Cardiac muscle cell (in vitro differentiated cells and primary cell): ENCODE measurements around the gene RALGPS2. TPM values are rescaled to one million over a fixed set of nuclear protein-coding genes. Genes with fewer than 3 reads are reported as not detected.

Experiments
- DNase-seq, 2 donors: peaks; one replicate each; pipeline versions ENCODE4 v3.0.0 to v3.0.0-alpha.2; 2010 to 2017; ENCODE audit warnings: low read depth in 1 of 2, low spot score in 1 of 2
- H3K27ac ChIP-seq: fragments of 200-600 bp; sonication (generic); 2 replicates; pipeline ENCODE4 v1.5.1; 2016
- H3K27me3 ChIP-seq: fragments of 200-600 bp; sonication (generic); 2 replicates; pipeline ENCODE4 v1.6.0; 2016; ENCODE audit warnings: control low read depth
- H3K36me3 ChIP-seq: fragments of 200-600 bp; sonication (generic); 2 replicates; pipeline ENCODE4 v1.5.1; 2016; ENCODE audit warnings: control low read depth
- H3K4me1 ChIP-seq: fragments of 200-600 bp; sonication (generic); 2 replicates; pipeline ENCODE4 v1.8.1; 2017; ENCODE audit warnings: low read depth, mild to moderate bottlenecking, mixed run types
- H3K4me3 ChIP-seq: fragments of 200-600 bp; sonication (generic); 2 replicates; pipeline ENCODE4 v1.5.1; 2016; ENCODE audit warnings: mild to moderate bottlenecking
- H3K9me3 ChIP-seq: fragments of 200-600 bp; sonication (generic); 2 replicates; pipeline ENCODE4 v1.5.1; 2017; ENCODE audit warnings: low read depth, mild to moderate bottlenecking, control low read depth
- polyA plus RNA-seq: library from polyadenylated mRNA; unstranded; fragments of >200 nt; fragmentation: Nextera tagmentation; extraction: Ambion mirVana; gene quantifications from 2 replicates; pipeline ENCODE4 v1.2.1, GENCODE V29; 2016
- total RNA-seq: library from RNA; depleted of rRNA; stranded (reverse); fragments of >200 nt; gene quantifications from 2 replicates; pipeline ENCODE4 v1.2.3, GENCODE V29; 2016
- TF ChIP-seq, protein P1 (sequence below): IDR thresholded peaks from 2 replicates; pipeline ENCODE4 v1.5.1; 2012; ENCODE audit warnings: low read depth, mild to moderate bottlenecking, low read length

The RALGPS2 gene
- total and polyA plus RNA-seq, 2 experiments from 2014 or later, result 10.3 to 27.3 TPM

DNA sequence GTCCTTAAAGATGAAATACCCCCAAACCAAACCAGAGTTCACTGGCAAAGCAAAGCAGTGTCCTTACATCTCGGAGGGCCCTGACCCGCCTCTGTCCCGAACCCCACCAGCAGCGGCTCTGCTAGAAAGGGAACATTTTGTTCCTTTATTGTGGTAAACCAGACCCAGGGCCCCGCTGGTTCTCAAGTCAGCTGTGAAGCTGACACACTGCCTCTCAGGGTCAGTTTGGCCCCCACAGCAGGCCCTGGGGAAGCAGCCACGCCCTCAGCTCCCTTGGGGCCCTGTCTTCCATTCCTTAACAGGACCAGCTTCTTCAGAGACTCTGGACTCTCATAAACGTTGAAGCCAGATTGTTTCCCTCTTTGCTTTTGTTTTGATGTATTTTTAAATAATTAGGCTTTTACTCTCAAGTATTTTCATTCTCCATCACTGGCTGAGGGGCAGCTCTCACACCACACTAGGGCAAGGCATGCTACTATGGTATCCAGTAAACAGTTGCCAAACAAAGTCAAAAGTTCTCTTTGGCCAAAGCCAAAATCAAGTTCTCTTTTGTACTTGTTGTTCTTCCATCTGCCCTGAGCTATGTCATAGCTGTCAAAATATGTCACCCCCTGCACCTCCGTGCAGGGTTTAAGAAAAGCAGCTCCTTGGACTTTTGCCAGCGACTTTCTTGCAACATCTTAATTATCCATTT, 207.0 kb downstream of the RALGPS2 start:
- TF ChIP-seq, protein P1, sequence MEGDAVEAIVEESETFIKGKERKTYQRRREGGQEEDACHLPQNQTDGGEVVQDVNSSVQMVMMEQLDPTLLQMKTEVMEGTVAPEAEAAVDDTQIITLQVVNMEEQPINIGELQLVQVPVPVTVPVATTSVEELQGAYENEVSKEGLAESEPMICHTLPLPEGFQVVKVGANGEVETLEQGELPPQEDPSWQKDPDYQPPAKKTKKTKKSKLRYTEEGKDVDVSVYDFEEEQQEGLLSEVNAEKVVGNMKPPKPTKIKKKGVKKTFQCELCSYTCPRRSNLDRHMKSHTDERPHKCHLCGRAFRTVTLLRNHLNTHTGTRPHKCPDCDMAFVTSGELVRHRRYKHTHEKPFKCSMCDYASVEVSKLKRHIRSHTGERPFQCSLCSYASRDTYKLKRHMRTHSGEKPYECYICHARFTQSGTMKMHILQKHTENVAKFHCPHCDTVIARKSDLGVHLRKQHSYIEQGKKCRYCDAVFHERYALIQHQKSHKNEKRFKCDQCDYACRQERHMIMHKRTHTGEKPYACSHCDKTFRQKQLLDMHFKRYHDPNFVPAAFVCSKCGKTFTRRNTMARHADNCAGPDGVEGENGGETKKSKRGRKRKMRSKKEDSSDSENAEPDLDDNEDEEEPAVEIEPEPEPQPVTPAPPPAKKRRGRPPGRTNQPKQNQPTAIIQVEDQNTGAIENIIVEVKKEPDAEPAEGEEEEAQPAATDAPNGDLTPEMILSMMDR, result no peak
- Histone ChIP-seq H3K4me3 (no peak overlapping the region), H3K4me1 (no peaks in the 10 kb centered on the region), H3K27ac (no peak overlapping the region), H3K36me3 (no peaks in the 10 kb centered on the region), H3K9me3 (no peaks in the 10 kb centered on the region), H3K27me3 (no peaks in the 10 kb centered on the region)
- peak in 1 of 2 donors; percentile 96 for DNase-seq

DNA sequence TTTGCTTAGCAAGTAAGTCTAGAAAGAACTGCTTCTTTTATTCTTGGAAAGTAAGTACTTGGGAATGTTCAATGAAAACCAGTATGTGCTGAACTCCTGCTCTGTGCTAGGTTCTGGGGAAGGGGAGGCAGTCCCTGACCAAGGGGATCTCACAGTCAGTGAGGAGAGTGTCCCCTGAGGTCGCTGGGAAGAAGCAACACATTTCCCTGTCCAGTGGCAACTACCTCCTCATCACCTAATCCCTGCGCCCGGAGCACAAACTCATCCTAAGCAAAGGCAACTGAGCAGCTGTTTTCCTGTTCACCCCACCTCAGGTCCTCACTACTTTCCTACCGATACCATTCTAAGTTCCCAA, 207.5 kb downstream of the RALGPS2 start:
- no peak for DNase-seq
- no peak overlapping the region for H3K27ac ChIP-seq

DNA sequence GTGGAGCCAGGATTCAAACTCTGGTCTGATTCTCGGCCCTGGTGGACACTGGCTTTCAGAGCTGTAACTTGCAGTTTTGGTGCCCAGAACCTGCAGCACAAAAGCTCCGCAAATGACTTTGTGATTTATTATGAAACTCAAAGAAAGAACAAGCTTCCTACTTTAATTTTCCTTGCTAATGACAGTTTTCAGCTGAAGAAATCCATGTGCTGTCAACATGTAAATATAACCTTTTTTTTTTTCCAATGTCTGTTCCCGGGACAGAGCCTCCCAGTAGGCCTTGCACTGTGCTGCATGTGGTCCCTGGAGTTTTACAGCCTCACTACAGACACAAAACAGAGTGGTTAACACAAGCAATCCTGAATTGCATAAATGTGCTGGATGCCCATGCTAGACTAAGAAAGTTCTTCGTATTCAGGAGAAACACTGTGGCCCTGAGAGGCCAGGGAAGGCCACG, 208.1 kb downstream of the RALGPS2 start:
- TF ChIP-seq, protein P1, result no peak
- Histone ChIP-seq H3K4me1 (no peaks in the 10 kb centered on the region), H3K36me3 (no peaks in the 10 kb centered on the region), H3K27me3 (no peaks in the 10 kb centered on the region), H3K4me3 (no peak overlapping the region), H3K9me3 (no peaks in the 10 kb centered on the region), H3K27ac (no peak overlapping the region)
- no peak for DNase-seq

More for the DNA sequence above, 207.5 kb downstream of the RALGPS2 start:
- H3K4me3 ChIP-seq, result no peak overlapping the region
- H3K27me3 ChIP-seq, result no peaks in the 10 kb centered on the region
- H3K36me3 ChIP-seq, result no peaks in the 10 kb centered on the region
- H3K9me3 ChIP-seq, result no peaks in the 10 kb centered on the region
- no peaks in the 10 kb centered on the region for H3K4me1 ChIP-seq
- TF ChIP-seq, protein P1, result no peak

- Histone ChIP-seq H3K36me3 (no peaks in the 10 kb centered on the region), H3K27ac (no peak overlapping the region), H3K9me3 (no peaks in the 10 kb centered on the region), H3K27me3 (no peaks in the 10 kb centered on the region), H3K4me3 (no peak overlapping the region), H3K4me1 (no peaks in the 10 kb centered on the region)
- no peak for DNase-seq
- TF ChIP-seq, protein P1, result no peak
Measured at GRCh38 chr1:178933709-178934490, 208.9 kb downstream of the RALGPS2 start.

DNA sequence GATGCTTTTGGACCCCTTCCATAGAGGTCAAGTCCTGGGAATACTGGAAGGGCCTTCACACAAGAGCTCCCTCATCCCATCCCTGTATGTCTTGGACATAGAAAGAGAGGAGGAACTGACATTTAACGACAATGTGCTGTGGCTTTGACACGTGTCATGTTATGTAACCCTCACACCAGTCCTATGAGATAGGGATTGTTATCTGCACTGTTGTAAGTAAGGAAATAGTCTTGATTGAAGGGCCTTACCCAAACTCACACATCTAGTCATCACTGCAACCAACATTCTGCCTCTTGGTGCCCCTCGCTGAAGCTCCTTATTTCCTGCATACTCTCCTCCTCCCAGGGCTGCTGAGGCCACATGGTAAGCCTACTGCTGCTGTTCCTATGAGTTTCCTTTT, 209.5 kb downstream of the RALGPS2 start:
- Histone ChIP-seq H3K4me3 (no peak overlapping the region), H3K4me1 (no peaks in the 10 kb centered on the region), H3K9me3 (no peaks in the 10 kb centered on the region), H3K27me3 (no peaks in the 10 kb centered on the region), H3K27ac (no peak overlapping the region), H3K36me3 (no peaks in the 10 kb centered on the region)
- TF ChIP-seq, protein P1, result no peak
- no peak for DNase-seq
